ENCODE results near the gene SLC9A9.

- TF ChIP-seq POLR2A (IDR thresholded peaks at IDR 0.05; ENCODE audit: low read length): no peak
- no peak for TF ChIP-seq GATA1 (IDR thresholded peaks at IDR 0.05; ENCODE audit: low read depth, low read length)
These were observed 11.2 kb downstream of the SLC9A9 start for GRCh38 chr3:143837076-143837475.
